ENCODE measurements around the gene FGD2.
A peak's percentile ranks its signal among the peaks of the same experiment; 100 is the strongest.

- TF ChIP-seq, protein P1, sequence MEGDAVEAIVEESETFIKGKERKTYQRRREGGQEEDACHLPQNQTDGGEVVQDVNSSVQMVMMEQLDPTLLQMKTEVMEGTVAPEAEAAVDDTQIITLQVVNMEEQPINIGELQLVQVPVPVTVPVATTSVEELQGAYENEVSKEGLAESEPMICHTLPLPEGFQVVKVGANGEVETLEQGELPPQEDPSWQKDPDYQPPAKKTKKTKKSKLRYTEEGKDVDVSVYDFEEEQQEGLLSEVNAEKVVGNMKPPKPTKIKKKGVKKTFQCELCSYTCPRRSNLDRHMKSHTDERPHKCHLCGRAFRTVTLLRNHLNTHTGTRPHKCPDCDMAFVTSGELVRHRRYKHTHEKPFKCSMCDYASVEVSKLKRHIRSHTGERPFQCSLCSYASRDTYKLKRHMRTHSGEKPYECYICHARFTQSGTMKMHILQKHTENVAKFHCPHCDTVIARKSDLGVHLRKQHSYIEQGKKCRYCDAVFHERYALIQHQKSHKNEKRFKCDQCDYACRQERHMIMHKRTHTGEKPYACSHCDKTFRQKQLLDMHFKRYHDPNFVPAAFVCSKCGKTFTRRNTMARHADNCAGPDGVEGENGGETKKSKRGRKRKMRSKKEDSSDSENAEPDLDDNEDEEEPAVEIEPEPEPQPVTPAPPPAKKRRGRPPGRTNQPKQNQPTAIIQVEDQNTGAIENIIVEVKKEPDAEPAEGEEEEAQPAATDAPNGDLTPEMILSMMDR (IDR thresholded peaks at IDR 0.05): peak in 1 of 4 experiments; percentile 46
- TF ChIP-seq EP300 (IDR thresholded peaks at IDR 0.05): no peak
Observed at GRCh38 chr6:36977470-36977941, 27.9 kb upstream of the FGD2 start.
